GM12878 (cell line): ENCODE results near the gene ZNF574. TPM values are rescaled to one million over a fixed set of nuclear protein-coding genes. Genes with fewer than 3 reads are reported as not detected.

Source experiments
- REST ChIP-seq: IDR thresholded peaks from 2 replicates; pipeline ENCODE4 v1.6.1; 2012; ENCODE audit warnings: mild to moderate bottlenecking, low read depth, low read length
- SIX5 ChIP-seq: IDR thresholded peaks from 2 replicates; pipeline ENCODE4 v1.6.1; 2011; ENCODE audit warnings: mild to moderate bottlenecking, low read depth, low read length, moderate library complexity; ENCODE audit not compliant: severe bottlenecking
- WRNIP1 ChIP-seq: IDR thresholded peaks from 2 replicates; pipeline ENCODE4 v1.6.1; 2011; ENCODE audit warnings: low read depth, low read length, improper control_type of control experiment, borderline replicate concordance
- ZBTB11 ChIP-seq: fragments of 450-650 bp; formaldehyde crosslinking; IDR thresholded peaks from 2 replicates; pipeline ENCODE4 v1.5.0; 2022; ENCODE audit warnings: mild to moderate bottlenecking, missing genetic modification characterization
- polyA plus RNA-seq, 11 experiments: library from polyadenylated mRNA; depleted of rRNA in 4 of 11; unstranded in 6 of 11; stranded (reverse) in 5 of 11; fragments of >200 nt; fragmentation: Nextera tagmentation in 4 of 11; fragmentation: Illumina TruSeq in 1 of 11; extraction: Ambion mirVana in 4 of 11; extraction: Trizol in 1 of 11; gene quantifications; 1 replicate in 1 of 11; 2 replicates in 10 of 11; pipeline versions ENCODE4 v1.2.1 to v1.2.3, GENCODE V29; 2011 to 2016; ENCODE audit warnings: inconsistent platforms in 2 of 11, missing spikeins in 2 of 11, low read depth in 1 of 11
- total RNA-seq, 4 experiments: library from RNA; depleted of rRNA in 3 of 4; stranded (reverse); fragments of >200 nt in 3 of 4; fragmentation: Illumina TruSeq in 1 of 4; extraction: Trizol in 1 of 4; gene quantifications; 2 replicates each; pipeline versions ENCODE4 v1.2.1 to v1.2.3, GENCODE V29; 2013 to 2021

Gene ZNF574
- total and polyA plus RNA-seq, 10 of the 15 experiments (the other 5 are each of a cell fraction or from before 2014, with no cell fraction given): 0.32 to 25.6 (median 11.4) TPM

GRCh38 chr19:42129399-42130253 is 53.7 kb downstream of the ZNF574 start (continued):
- TF ChIP-seq ZBTB11 (CRISPR knock-in tag) (no peak), WRNIP1 (peak; percentile 90; the same call in 1 of the 2 replicates), REST (no peak), SIX5 (no peak)
